Measurements from ENCODE around the gene MAP3K12. TPM values are rescaled to one million over a fixed set of nuclear protein-coding genes. Genes with fewer than 3 reads are reported as not detected.
"Not testable (repeated sequence)": the region's sequence is repeated elsewhere in the genome, so short reads cannot be mapped to it uniquely, and the experiment has no call there.

The MAP3K12 gene
- total RNA-seq, 1 experiment from 2014 or later, result 7.7 TPM

DNA sequence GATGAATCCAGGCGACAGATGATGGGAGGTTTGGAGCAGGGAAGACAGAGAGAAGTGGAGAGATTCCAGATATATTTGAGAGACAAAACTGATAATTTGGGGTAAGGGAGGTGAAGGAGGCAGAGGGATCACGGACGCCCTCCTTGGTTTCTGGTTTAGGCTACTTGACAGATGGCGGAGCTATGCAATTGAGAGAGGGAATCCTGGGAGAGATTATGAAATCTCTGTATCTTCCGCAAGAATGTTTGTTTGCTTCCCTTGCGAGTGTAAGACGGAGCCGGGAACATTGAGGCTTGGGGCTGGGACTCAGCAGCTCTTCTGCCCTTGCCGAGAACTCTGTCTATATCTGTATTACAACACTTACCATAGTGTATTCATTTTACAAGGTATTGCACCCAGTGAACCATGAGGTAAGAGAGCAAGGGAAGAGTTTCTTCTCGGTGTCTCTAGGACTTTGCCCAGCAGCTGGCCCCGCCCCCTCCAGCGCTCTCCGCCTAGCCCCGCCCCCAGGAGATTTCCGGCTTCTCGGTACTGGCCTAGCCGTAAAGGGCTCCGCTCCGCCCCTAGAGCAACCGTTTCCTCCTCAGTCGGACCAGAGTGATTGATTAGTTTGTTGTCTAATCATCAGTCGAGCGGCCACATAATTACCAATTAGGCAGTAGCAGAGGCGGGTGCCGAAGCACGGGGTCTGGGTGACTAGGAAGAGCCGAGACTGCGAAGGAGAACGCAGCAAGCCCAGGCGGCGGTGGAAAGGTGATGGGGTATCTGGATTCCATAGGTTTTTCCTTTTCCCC is 58.0 kb downstream of the MAP3K12 start, which contains the start of gene PRR13:
PRR13 (plus strand) TSS at position 695 of the 794 bp plus-strand sequence. CDS start 981 bp downstream, outside the sequence.
- DNase-seq (ENCODE audit: low read depth), result peak; percentile 99

GRCh38 chr12:53439582-53439981 is 59.7 kb downstream of the MAP3K12 start:
- not testable (repeated sequence) for DNase-seq (ENCODE audit: low read depth)

DNA sequence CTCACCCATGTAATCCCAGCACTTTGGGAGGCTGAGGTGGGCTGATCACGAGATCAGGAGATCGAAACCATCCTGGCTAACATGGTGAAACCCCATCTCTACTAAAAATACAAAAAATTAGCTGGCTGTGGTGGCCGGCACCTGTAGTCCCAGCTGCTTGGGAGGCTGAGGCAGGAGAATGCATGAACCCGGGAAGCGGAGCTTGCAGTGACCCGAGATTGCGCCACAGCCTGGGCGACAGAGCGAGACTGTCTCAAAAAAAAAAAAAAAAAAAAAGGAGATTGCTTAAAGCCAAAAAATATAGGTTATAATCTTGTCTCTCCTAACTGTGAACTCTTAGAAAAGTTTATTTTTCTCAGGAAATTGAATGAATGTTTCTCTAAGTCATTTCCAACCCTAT is 63.9 kb downstream of the MAP3K12 start:
- not testable (repeated sequence) for DNase-seq (ENCODE audit: low read depth)

- no peak for DNase-seq (ENCODE audit: low read depth)
Observed at GRCh38 chr12:53431187-53431586, 68.1 kb downstream of the MAP3K12 start.

DNA sequence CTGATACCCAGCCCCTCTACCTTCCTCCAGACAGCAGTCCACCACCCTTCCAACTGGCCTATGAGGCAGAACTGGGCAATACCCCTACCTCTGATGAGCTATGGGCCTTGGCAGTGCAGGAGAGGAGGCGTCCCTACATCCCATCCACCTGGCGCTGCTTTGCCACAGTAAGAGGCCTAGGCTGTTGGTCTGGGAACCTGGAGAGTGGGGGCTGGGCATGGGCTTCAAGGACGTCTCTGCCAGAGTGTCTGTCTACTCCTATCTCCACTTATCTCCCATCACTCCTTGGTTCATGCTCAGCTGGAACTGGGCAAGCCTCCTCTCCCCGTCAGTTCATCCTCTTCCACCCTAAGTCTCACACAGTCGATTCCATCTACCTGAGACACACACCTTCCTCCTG is 69.1 kb downstream of the MAP3K12 start:
- no peak for DNase-seq (ENCODE audit: low read depth)

Other genes starting within 250 kb of the MAP3K12 start
- gene ESPL1, start 231.2 kb downstream of the MAP3K12 start, total RNA-seq (2014; rRNA removed; shearing (Covaris generic)), result 2.9 and 9.0 TPM in 2 replicates
- gene PFDN5, start 203.9 kb downstream of the MAP3K12 start, total RNA-seq (2014; rRNA removed; shearing (Covaris generic)), result 404 and 498 TPM in 2 replicates
- 43.6 and 53.1 TPM in 2 replicates for gene MYG1, start 199.8 kb downstream of the MAP3K12 start, total RNA-seq (2014; rRNA removed; shearing (Covaris generic))
- gene AAAS, start 177.8 kb downstream of the MAP3K12 start, total RNA-seq (2014; rRNA removed; shearing (Covaris generic)), result 34.7 and 51.6 TPM in 2 replicates
- not detected in 2 replicates for gene SP7, start 163.1 kb downstream of the MAP3K12 start, total RNA-seq (2014; rRNA removed; shearing (Covaris generic))
- gene SP1, start 119.3 kb downstream of the MAP3K12 start, total RNA-seq (2014; rRNA removed; shearing (Covaris generic)), result 26.2 and 41.5 TPM in 2 replicates
- gene AMHR2, start 75.6 kb downstream of the MAP3K12 start, total RNA-seq (2014; rRNA removed; shearing (Covaris generic)), result not detected in 2 replicates
- gene PRR13, start 57.7 kb downstream of the MAP3K12 start, total RNA-seq (2014; rRNA removed; shearing (Covaris generic)), result 145 and 146 TPM in 2 replicates
- gene PCBP2, start 47.4 kb downstream of the MAP3K12 start, total RNA-seq (2014; rRNA removed; shearing (Covaris generic)), result 90.2 and 194 TPM in 2 replicates
- 29.4 and 31.7 TPM in 2 replicates for gene TARBP2, start 1.8 kb upstream of the MAP3K12 start, total RNA-seq (2014; rRNA removed; shearing (Covaris generic))
- not detected in 2 replicates for gene NPFF, start 8.0 kb upstream of the MAP3K12 start, total RNA-seq (2014; rRNA removed; shearing (Covaris generic))
- gene ATF7, start 126.9 kb upstream of the MAP3K12 start, total RNA-seq (2014; rRNA removed; shearing (Covaris generic)), result 8.0 and 11.9 TPM in 2 replicates
- 206 and 387 TPM in 2 replicates for gene ATP5MC2, start 176.6 kb upstream of the MAP3K12 start, total RNA-seq (2014; rRNA removed; shearing (Covaris generic))
- gene CALCOCO1, start 228.0 kb upstream of the MAP3K12 start, total RNA-seq (2014; rRNA removed; shearing (Covaris generic)), result 28.3 and 47.3 TPM in 2 replicates